Caco-2 (cell line): ENCODE measurements around the gene COL6A2. TPM values are rescaled to one million over a fixed set of nuclear protein-coding genes. Genes with fewer than 3 reads are reported as not detected.

Experiments used
- BruUV-seq: library from RNA; stranded (reverse); fragments of 400-500 nt; replicated peaks from 2 replicates; lab custom pipeline; 2021; lab: Mats Ljungman, UMichigan
- CTCF ChIA-PET: fragments of 300-600 bp; sonication (Branson Sonifier 250); formaldehyde crosslinking; loops from one replicate; lab custom pipeline; 2022; ENCODE audit warnings: antibody characterized with exemption; lab: Charles Lee
- POLR2A ChIA-PET: fragments of 300-600 bp; sonication (Branson Sonifier 250); formaldehyde crosslinking; loops from one replicate; lab custom pipeline; 2022; ENCODE audit warnings: antibody characterized with exemption; lab: Charles Lee
- DNase-seq, 2 experiments: peaks; one replicate each; pipeline versions ENCODE4 v3.0.0 to v3.0.0-alpha.2; 2020 to 2022
- H3K27me3 ChIP-seq: replicated peaks from 2 replicates; pipeline ENCODE4 v1.6.0; 2011; ENCODE audit warnings: low read length; ENCODE audit not compliant: control insufficient read depth, insufficient read depth
- H3K36me3 ChIP-seq: 2 replicates; pipeline ENCODE4 v1.5.1; 2011; ENCODE audit warnings: low read length; ENCODE audit not compliant: control insufficient read depth, insufficient read depth
- H3K4me1 ChIP-seq: fragments of 250-450 bp; sonication (Bioruptor Pico); 2 replicates; pipeline ENCODE4 v1.5.1; 2020; ENCODE audit warnings: mild to moderate bottlenecking
- H3K4me3 ChIP-seq: 2 replicates; pipeline ENCODE4 v1.5.1; 2011; ENCODE audit warnings: low read depth, mild to moderate bottlenecking, control low read depth, low read length
- H3K9me3 ChIP-seq: fragments of 250-450 bp; sonication (Bioruptor Pico); 2 replicates; pipeline ENCODE4 v1.5.1; 2020; ENCODE audit warnings: mild to moderate bottlenecking, moderate library complexity
- H3K27ac Mint-ChIP-seq: one replicate; pipeline ENCODE4 v1.8.0; 2022; ENCODE audit warnings: mixed read lengths; ENCODE audit not compliant: unreplicated experiment
- H3K27me3 Mint-ChIP-seq: one replicate; pipeline ENCODE4 v1.8.0; 2022; ENCODE audit warnings: mixed read lengths; ENCODE audit not compliant: insufficient read depth, unreplicated experiment
- H3K36me3 Mint-ChIP-seq: one replicate; pipeline ENCODE4 v1.8.0; 2022; ENCODE audit warnings: mild to moderate bottlenecking, mixed read lengths; ENCODE audit not compliant: insufficient read depth, unreplicated experiment
- H3K4me1 Mint-ChIP-seq: one replicate; pipeline ENCODE4 v1.8.0; 2022; ENCODE audit warnings: low read depth, mixed read lengths; ENCODE audit not compliant: unreplicated experiment
- H3K4me3 Mint-ChIP-seq: one replicate; pipeline ENCODE4 v1.8.0; 2022; ENCODE audit warnings: mild to moderate bottlenecking, moderate library complexity, mixed read lengths; ENCODE audit not compliant: unreplicated experiment
- H3K9me3 Mint-ChIP-seq: one replicate; pipeline ENCODE4 v1.8.0; 2022; ENCODE audit warnings: mixed read lengths; ENCODE audit not compliant: unreplicated experiment
- intact Hi-C: fragments of 100-400 bp; cut with micrococcal nuclease; formaldehyde crosslinking; loops from one replicate; pipeline ENCODE4 v1.10.0; 2022; ENCODE audit not compliant: unreplicated experiment
- total RNA-seq: library from RNA; stranded (reverse); gene quantifications from 2 replicates; pipeline ENCODE4 v1.2.3, GENCODE V29; 2022
- TF ChIP-seq, protein P1 (sequence below), 2 experiments: fragments of 200-600 bp in 1 of 2; IDR thresholded peaks; 1 replicate in 1 of 2; 2 replicates in 1 of 2; pipeline versions ENCODE4 v1.5.1 to v1.8.0; 2011 to 2022; ENCODE audit warnings: antibody characterized with exemption in 1 of 2, control low read depth in 1 of 2, inconsistent platforms in 1 of 2, low read depth in 1 of 2, low read length in 1 of 2, mild to moderate bottlenecking in 1 of 2, moderate library complexity in 1 of 2; ENCODE audit not compliant: insufficient read depth in 1 of 2, severe bottlenecking in 1 of 2, unreplicated experiment in 1 of 2

Gene COL6A2
- total RNA-seq, 1 experiment from 2014 or later: 8.8 TPM

DNA sequence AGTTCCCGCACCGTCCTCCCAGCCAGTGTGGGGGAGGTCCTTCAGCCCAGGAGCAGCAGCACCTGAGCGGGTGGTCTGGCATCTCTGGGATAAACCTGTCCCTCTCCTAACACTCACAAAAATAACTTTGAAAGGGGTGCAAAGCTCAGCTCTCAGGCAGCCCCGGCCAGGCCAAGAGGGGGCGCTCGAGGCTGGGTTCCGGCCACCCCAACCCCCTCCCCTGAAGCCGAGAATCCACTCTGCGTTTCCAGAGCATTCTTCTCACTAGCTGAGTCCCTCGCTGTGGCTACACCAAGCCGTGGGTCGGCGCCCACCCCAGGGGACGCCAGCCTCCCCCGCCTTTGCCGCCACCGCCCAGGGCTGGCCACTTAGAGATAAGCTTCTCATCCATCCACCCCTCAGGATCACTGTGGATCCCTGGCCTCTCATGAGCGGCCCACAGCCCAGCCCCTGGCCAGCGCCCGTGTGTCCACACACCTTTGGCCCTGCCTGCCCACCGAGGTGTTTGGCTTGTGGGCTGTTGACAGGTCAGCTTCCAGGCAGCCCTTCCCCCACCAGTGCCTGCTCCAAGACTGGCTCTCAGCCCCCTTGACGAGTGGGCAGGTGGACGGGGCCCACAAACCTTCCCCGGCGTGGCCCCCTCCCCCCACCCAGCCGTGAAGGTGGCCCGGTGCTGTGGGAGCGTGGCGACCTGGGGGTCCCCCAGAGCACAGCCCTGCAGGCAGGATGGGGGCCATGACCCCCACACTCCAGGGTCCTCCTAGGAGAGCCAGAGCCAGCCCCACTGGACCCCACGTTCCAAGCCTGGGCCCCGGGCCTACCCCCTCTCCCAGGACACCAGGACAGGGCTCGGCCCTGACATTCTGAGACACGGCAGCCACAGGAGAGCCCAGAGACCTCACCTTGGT, 55.6 kb downstream of the COL6A2 start:
- no peaks in the 10 kb centered on the region for H3K4me1 ChIP-seq
- peaks cover 7% of the 10 kb centered on the region for H3K4me1 Mint-ChIP-seq
- no TSS peak for BruUV-seq
- H3K9me3 Mint-ChIP-seq: no peaks in the 10 kb centered on the region
- H3K27me3 Mint-ChIP-seq: no peaks in the 10 kb centered on the region
- H3K4me3 Mint-ChIP-seq: no peak overlapping the region
- H3K4me3 ChIP-seq: no peak overlapping the region
- H3K27me3 ChIP-seq: no peaks in the 10 kb centered on the region
- TF ChIP-seq, protein P1, sequence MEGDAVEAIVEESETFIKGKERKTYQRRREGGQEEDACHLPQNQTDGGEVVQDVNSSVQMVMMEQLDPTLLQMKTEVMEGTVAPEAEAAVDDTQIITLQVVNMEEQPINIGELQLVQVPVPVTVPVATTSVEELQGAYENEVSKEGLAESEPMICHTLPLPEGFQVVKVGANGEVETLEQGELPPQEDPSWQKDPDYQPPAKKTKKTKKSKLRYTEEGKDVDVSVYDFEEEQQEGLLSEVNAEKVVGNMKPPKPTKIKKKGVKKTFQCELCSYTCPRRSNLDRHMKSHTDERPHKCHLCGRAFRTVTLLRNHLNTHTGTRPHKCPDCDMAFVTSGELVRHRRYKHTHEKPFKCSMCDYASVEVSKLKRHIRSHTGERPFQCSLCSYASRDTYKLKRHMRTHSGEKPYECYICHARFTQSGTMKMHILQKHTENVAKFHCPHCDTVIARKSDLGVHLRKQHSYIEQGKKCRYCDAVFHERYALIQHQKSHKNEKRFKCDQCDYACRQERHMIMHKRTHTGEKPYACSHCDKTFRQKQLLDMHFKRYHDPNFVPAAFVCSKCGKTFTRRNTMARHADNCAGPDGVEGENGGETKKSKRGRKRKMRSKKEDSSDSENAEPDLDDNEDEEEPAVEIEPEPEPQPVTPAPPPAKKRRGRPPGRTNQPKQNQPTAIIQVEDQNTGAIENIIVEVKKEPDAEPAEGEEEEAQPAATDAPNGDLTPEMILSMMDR (IDR thresholded peaks at IDR 0.05; ENCODE audit: insufficient read depth in 1 of 2, low read depth in 1 of 2, low read length in 1 of 2, severe bottlenecking in 1 of 2, unreplicated experiment in 1 of 2): peak; percentile 30 to 33
- no peak overlapping the region for H3K27ac Mint-ChIP-seq
- intact Hi-C loops: no loop called here
- CTCF ChIA-PET: interaction anchor here (2.4 kb wide), 1 partner anchor 10 kb away, joined by 6 read pairs; no protein-coding TSS in a partner anchor
- H3K36me3 ChIP-seq: no peaks in the 10 kb centered on the region
- DNase-seq: peak in 1 of 2 experiments; percentile 35
- peaks cover 7% of the 10 kb centered on the region for H3K36me3 Mint-ChIP-seq
- H3K9me3 ChIP-seq: no peaks in the 10 kb centered on the region
- POLR2A ChIA-PET: no interaction called here

DNA sequence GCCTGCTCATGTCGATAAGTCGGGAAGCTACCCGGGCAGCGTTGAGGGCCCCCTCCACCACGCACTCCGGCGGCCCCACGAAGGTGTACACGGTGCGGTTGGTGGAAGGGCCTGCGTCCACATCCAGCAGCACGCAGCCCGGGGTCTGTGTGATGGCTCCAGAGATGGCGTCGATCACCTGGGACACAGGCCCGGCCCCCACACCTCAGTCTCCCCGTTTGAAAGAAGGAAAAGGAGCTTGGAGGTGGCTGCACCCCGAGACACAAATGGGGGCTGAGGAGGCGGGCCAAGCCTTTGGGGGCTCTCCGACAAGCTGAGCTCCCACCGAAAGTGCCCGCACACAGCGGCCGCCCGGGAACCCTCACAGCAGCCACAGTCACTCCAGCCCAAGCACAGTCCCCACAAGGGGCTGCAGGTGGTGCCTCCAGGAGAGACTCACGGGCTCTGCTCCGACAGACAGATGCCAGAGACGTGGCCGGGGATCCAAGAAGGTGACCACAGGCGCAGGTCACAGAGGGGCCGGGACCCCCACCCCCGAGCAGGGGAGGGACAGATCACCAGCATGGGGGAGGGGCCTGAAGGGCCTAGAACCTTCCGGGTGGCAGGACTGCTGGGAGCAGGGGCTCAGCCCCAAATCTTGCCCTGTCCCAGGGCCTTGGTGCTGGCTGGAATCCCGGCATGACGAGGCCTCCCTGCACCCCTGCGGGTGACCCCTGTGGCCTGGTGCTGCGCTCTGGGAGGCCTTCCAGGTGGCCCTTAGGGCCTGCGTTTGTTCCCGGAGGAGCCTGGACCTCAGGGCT, 56.4 kb downstream of the COL6A2 start:
- no peaks in the 10 kb centered on the region for H3K27me3 ChIP-seq
- no peaks in the 10 kb centered on the region for H3K9me3 Mint-ChIP-seq
- H3K4me1 Mint-ChIP-seq: peaks cover 7% of the 10 kb centered on the region
- peaks cover 12% of the 10 kb centered on the region for H3K36me3 Mint-ChIP-seq
- no peak overlapping the region for H3K4me3 Mint-ChIP-seq
- H3K27ac Mint-ChIP-seq: no peak overlapping the region
- ChIA-PET CTCF (interaction anchor here (2.4 kb wide), 1 partner anchor 11 kb away, joined by 6 read pairs; no protein-coding TSS in a partner anchor), POLR2A (no interaction called here)
- TF ChIP-seq, protein P1 (IDR thresholded peaks at IDR 0.05; ENCODE audit: insufficient read depth in 1 of 2, low read depth in 1 of 2, low read length in 1 of 2, severe bottlenecking in 1 of 2, unreplicated experiment in 1 of 2): no peak
- H3K4me3 ChIP-seq: no peak overlapping the region
- intact Hi-C loops: no loop called here
- H3K27me3 Mint-ChIP-seq: no peaks in the 10 kb centered on the region
- no TSS peak for BruUV-seq
- H3K4me1 ChIP-seq: no peaks in the 10 kb centered on the region
- no peaks in the 10 kb centered on the region for H3K36me3 ChIP-seq
- no peaks in the 10 kb centered on the region for H3K9me3 ChIP-seq
- DNase-seq: no peak

DNA sequence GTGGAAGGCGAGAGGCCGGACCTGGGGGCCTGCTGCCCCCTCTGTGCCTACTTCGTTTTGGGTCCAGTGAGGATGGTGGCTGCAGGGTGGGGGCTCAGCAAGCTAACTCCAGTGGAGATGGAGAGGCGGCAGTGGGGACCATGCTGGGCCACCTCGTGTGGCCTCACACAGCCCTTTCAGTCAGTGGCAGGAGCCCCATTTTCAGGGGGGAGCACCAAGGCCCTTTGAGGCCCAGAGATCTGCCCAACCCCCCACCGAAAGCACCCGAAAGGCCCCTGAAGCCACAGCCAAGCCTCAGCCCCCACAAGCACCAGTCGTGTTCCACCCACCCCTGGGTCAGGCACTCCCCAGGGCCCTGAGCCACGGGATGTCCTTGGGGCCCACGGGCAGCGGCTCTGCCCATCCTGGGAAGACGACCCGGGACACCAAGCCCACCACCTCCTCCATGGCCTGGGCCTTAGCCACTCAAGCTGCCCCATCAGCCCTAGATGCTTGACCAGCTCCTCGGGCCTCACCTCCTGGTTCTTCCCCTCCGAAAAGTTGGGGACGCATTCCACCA, 57.1 kb downstream of the COL6A2 start:
- H3K4me1 ChIP-seq: no peaks in the 10 kb centered on the region
- Mint-ChIP-seq H3K27me3 (no peaks in the 10 kb centered on the region), H3K4me3 (no peak overlapping the region), H3K9me3 (no peaks in the 10 kb centered on the region), H3K36me3 (peaks cover 16% of the 10 kb centered on the region), H3K27ac (no peak overlapping the region), H3K4me1 (peaks cover 7% of the 10 kb centered on the region)
- H3K4me3 ChIP-seq: peak overlapping the region; percentile 20; the same call in 1 of the 2 replicates
- TF ChIP-seq, protein P1 (IDR thresholded peaks at IDR 0.05; ENCODE audit: insufficient read depth in 1 of 2, low read depth in 1 of 2, low read length in 1 of 2, severe bottlenecking in 1 of 2, unreplicated experiment in 1 of 2): no peak
- POLR2A ChIA-PET: no interaction called here
- no TSS peak for BruUV-seq
- CTCF ChIA-PET: no interaction called here
- H3K9me3 ChIP-seq: no peaks in the 10 kb centered on the region
- H3K36me3 ChIP-seq: no peaks in the 10 kb centered on the region
- intact Hi-C loops: no loop called here
- H3K27me3 ChIP-seq: no peaks in the 10 kb centered on the region
- no peak for DNase-seq
